Measurements from ENCODE around the gene LRRK1.
"Not testable (repeated sequence)": the region's sequence is repeated elsewhere in the genome, so short reads cannot be mapped to it uniquely, and the experiment has no call there.

LRRK1 gene

GRCh38 chr15:101093958-101094357 is 174.8 kb downstream of the LRRK1 start:
- Histone ChIP-seq H3K36me3 (ENCODE audit: control insufficient read depth, insufficient read depth, low read length) (no peaks in the 10 kb centered on the region), H3K9me3 (ENCODE audit: control insufficient read depth, low read length) (no peaks in the 10 kb centered on the region), H3K9ac (ENCODE audit: low read length) (no peak overlapping the region), H3K4me3 (ENCODE audit: low read length) (no peak overlapping the region), H3K27me3 (ENCODE audit: control insufficient read depth, insufficient read depth, low read length) (no peaks in the 10 kb centered on the region), H3K4me1 (ENCODE audit: control insufficient read depth, insufficient read depth, low read length) (peaks cover 6% of the 10 kb centered on the region)

- not testable (repeated sequence) for H3K9me3 ChIP-seq (ENCODE audit: control insufficient read depth, low read length); H3K36me3 ChIP-seq (ENCODE audit: control insufficient read depth, insufficient read depth, low read length); H3K4me3 ChIP-seq (ENCODE audit: low read length)
Observed at GRCh38 chr15:101095796-101096406, 176.7 kb downstream of the LRRK1 start.

GRCh38 chr15:101097111-101097510 is 178.0 kb downstream of the LRRK1 start:
- Histone ChIP-seq H3K4me1 (ENCODE audit: control insufficient read depth, insufficient read depth, low read length) (no peaks in the 10 kb centered on the region), H3K9me3 (ENCODE audit: control insufficient read depth, low read length) (no peaks in the 10 kb centered on the region), H3K27me3 (ENCODE audit: control insufficient read depth, insufficient read depth, low read length) (no peaks in the 10 kb centered on the region), H3K4me3 (ENCODE audit: low read length) (no peak overlapping the region), H3K9ac (ENCODE audit: low read length) (no peak overlapping the region), H3K36me3 (ENCODE audit: control insufficient read depth, insufficient read depth, low read length) (no peaks in the 10 kb centered on the region)

More at GRCh38 chr15:101095796-101096406, 176.7 kb downstream of the LRRK1 start:
- H3K9ac ChIP-seq (ENCODE audit: low read length); H3K4me1 ChIP-seq (ENCODE audit: control insufficient read depth, insufficient read depth, low read length); H3K27me3 ChIP-seq (ENCODE audit: control insufficient read depth, insufficient read depth, low read length): not testable (repeated sequence)

- H3K9me3 ChIP-seq (ENCODE audit: control insufficient read depth, low read length) = no peaks in the 10 kb centered on the region
- H3K36me3 ChIP-seq (ENCODE audit: control insufficient read depth, insufficient read depth, low read length) = no peaks in the 10 kb centered on the region
- H3K4me3 ChIP-seq (ENCODE audit: low read length) = no peak overlapping the region
- H3K4me1 ChIP-seq (ENCODE audit: control insufficient read depth, insufficient read depth, low read length) = no peaks in the 10 kb centered on the region
- no peaks in the 10 kb centered on the region for H3K27me3 ChIP-seq (ENCODE audit: control insufficient read depth, insufficient read depth, low read length)
- H3K9ac ChIP-seq (ENCODE audit: low read length) = no peak overlapping the region
Observed at GRCh38 chr15:101099183-101099582, 180.0 kb downstream of the LRRK1 start.

GRCh38 chr15:101100118-101100517 is 181.0 kb downstream of the LRRK1 start:
- Histone ChIP-seq H3K36me3 (ENCODE audit: control insufficient read depth, insufficient read depth, low read length) (no peaks in the 10 kb centered on the region), H3K9ac (ENCODE audit: low read length) (no peak overlapping the region)

GRCh38 chr15:101100593-101101442 is 181.7 kb downstream of the LRRK1 start:
- H3K4me3 ChIP-seq (ENCODE audit: low read length) = no peak overlapping the region
- no peaks in the 10 kb centered on the region for H3K27me3 ChIP-seq (ENCODE audit: control insufficient read depth, insufficient read depth, low read length)
- H3K9ac ChIP-seq (ENCODE audit: low read length) = no peak overlapping the region
- H3K36me3 ChIP-seq (ENCODE audit: control insufficient read depth, insufficient read depth, low read length) = no peaks in the 10 kb centered on the region
- H3K4me1 ChIP-seq (ENCODE audit: control insufficient read depth, insufficient read depth, low read length) = no peaks in the 10 kb centered on the region
- no peaks in the 10 kb centered on the region for H3K9me3 ChIP-seq (ENCODE audit: control insufficient read depth, low read length)

More at GRCh38 chr15:101100118-101100517, 181.0 kb downstream of the LRRK1 start:
- Histone ChIP-seq H3K4me1 (ENCODE audit: control insufficient read depth, insufficient read depth, low read length) (no peaks in the 10 kb centered on the region), H3K9me3 (ENCODE audit: control insufficient read depth, low read length) (no peaks in the 10 kb centered on the region), H3K27me3 (ENCODE audit: control insufficient read depth, insufficient read depth, low read length) (no peaks in the 10 kb centered on the region), H3K4me3 (ENCODE audit: low read length) (no peak overlapping the region)

GRCh38 chr15:101101676-101102075 is 182.5 kb downstream of the LRRK1 start:
- no peaks in the 10 kb centered on the region for H3K27me3 ChIP-seq (ENCODE audit: control insufficient read depth, insufficient read depth, low read length)
- no peak overlapping the region for H3K9ac ChIP-seq (ENCODE audit: low read length)
- no peaks in the 10 kb centered on the region for H3K36me3 ChIP-seq (ENCODE audit: control insufficient read depth, insufficient read depth, low read length)
- H3K4me1 ChIP-seq (ENCODE audit: control insufficient read depth, insufficient read depth, low read length) = no peaks in the 10 kb centered on the region
- H3K9me3 ChIP-seq (ENCODE audit: control insufficient read depth, low read length) = no peaks in the 10 kb centered on the region
- H3K4me3 ChIP-seq (ENCODE audit: low read length) = no peak overlapping the region

- H3K36me3 ChIP-seq (ENCODE audit: control insufficient read depth, insufficient read depth, low read length) = no peaks in the 10 kb centered on the region
- H3K4me1 ChIP-seq (ENCODE audit: control insufficient read depth, insufficient read depth, low read length) = no peaks in the 10 kb centered on the region
- H3K9me3 ChIP-seq (ENCODE audit: control insufficient read depth, low read length) = no peaks in the 10 kb centered on the region
- H3K4me3 ChIP-seq (ENCODE audit: low read length) = no peak overlapping the region
- H3K9ac ChIP-seq (ENCODE audit: low read length) = no peak overlapping the region
- no peaks in the 10 kb centered on the region for H3K27me3 ChIP-seq (ENCODE audit: control insufficient read depth, insufficient read depth, low read length)
Observed at GRCh38 chr15:101102746-101103145, 183.6 kb downstream of the LRRK1 start.

GRCh38 chr15:101103598-101103997 is 184.4 kb downstream of the LRRK1 start:
- H3K4me3 ChIP-seq (ENCODE audit: low read length) = no peak overlapping the region
- H3K36me3 ChIP-seq (ENCODE audit: control insufficient read depth, insufficient read depth, low read length) = no peaks in the 10 kb centered on the region
- no peaks in the 10 kb centered on the region for H3K27me3 ChIP-seq (ENCODE audit: control insufficient read depth, insufficient read depth, low read length)
- H3K4me1 ChIP-seq (ENCODE audit: control insufficient read depth, insufficient read depth, low read length) = no peaks in the 10 kb centered on the region
- H3K9me3 ChIP-seq (ENCODE audit: control insufficient read depth, low read length) = no peaks in the 10 kb centered on the region
- no peak overlapping the region for H3K9ac ChIP-seq (ENCODE audit: low read length)

GRCh38 chr15:101104141-101104540 is 185.0 kb downstream of the LRRK1 start:
- H3K9ac ChIP-seq (ENCODE audit: low read length) = no peak overlapping the region
- no peak overlapping the region for H3K4me3 ChIP-seq (ENCODE audit: low read length)
- no peaks in the 10 kb centered on the region for H3K4me1 ChIP-seq (ENCODE audit: control insufficient read depth, insufficient read depth, low read length)
- no peaks in the 10 kb centered on the region for H3K9me3 ChIP-seq (ENCODE audit: control insufficient read depth, low read length)
- no peaks in the 10 kb centered on the region for H3K27me3 ChIP-seq (ENCODE audit: control insufficient read depth, insufficient read depth, low read length)
- H3K36me3 ChIP-seq (ENCODE audit: control insufficient read depth, insufficient read depth, low read length) = no peaks in the 10 kb centered on the region

- no peaks in the 10 kb centered on the region for H3K4me1 ChIP-seq (ENCODE audit: control insufficient read depth, insufficient read depth, low read length)
- H3K36me3 ChIP-seq (ENCODE audit: control insufficient read depth, insufficient read depth, low read length) = no peaks in the 10 kb centered on the region
- no peak overlapping the region for H3K9ac ChIP-seq (ENCODE audit: low read length)
- no peaks in the 10 kb centered on the region for H3K9me3 ChIP-seq (ENCODE audit: control insufficient read depth, low read length)
- no peak overlapping the region for H3K4me3 ChIP-seq (ENCODE audit: low read length)
- H3K27me3 ChIP-seq (ENCODE audit: control insufficient read depth, insufficient read depth, low read length) = no peaks in the 10 kb centered on the region
Observed at GRCh38 chr15:101105059-101105891, 186.1 kb downstream of the LRRK1 start.

- no peak overlapping the region for H3K4me3 ChIP-seq (ENCODE audit: low read length)
- H3K27me3 ChIP-seq (ENCODE audit: control insufficient read depth, insufficient read depth, low read length) = no peaks in the 10 kb centered on the region
- H3K36me3 ChIP-seq (ENCODE audit: control insufficient read depth, insufficient read depth, low read length) = no peaks in the 10 kb centered on the region
- no peaks in the 10 kb centered on the region for H3K9me3 ChIP-seq (ENCODE audit: control insufficient read depth, low read length)
- no peaks in the 10 kb centered on the region for H3K4me1 ChIP-seq (ENCODE audit: control insufficient read depth, insufficient read depth, low read length)
- H3K9ac ChIP-seq (ENCODE audit: low read length) = no peak overlapping the region
Observed at GRCh38 chr15:101107101-101107500, 187.9 kb downstream of the LRRK1 start.
